HCT116 (cell line): ENCODE results near the gene PCSK2. TPM values are rescaled to one million over a fixed set of nuclear protein-coding genes. Genes with fewer than 3 reads are reported as not detected.

Experiments used
- ATAC-seq: fragments of 200-7000 bp; cut with Tn5 transposase; 2 replicates; pipeline ENCODE4 v1.9.1; 2020; ENCODE audit warnings: mild to moderate bottlenecking, moderate library complexity
- BruUV-seq: library from RNA; stranded (reverse); fragments of 400-500 nt; replicated peaks from 2 replicates; lab custom pipeline; 2021; lab: Mats Ljungman, UMichigan
- CTCF ChIA-PET: fragments of 300-600 bp; sonication (Branson Sonifier 250); formaldehyde crosslinking; loops from one replicate; lab custom pipeline; 2021; ENCODE audit warnings: antibody characterized with exemption; lab: Charles Lee
- POLR2A ChIA-PET: fragments of 300-600, 350-600 bp; sonication (Branson Sonifier 250); formaldehyde crosslinking; loops from one replicate; lab custom pipeline; 2021; ENCODE audit warnings: antibody characterized with exemption; lab: Charles Lee
- RAD21 ChIA-PET, 2 experiments: fragments of 300-600 bp; sonication (Branson Sonifier 250); formaldehyde crosslinking; loops; one replicate each; lab custom pipeline; 2023; ENCODE audit warnings: low total read pairs in 2 of 2; ENCODE audit not compliant: uncharacterized antibody in 2 of 2, unreplicated experiment in 2 of 2, low non-redundant PET in 1 of 2; lab: Charles Lee
- DNase-seq: peaks from one replicate; pipeline ENCODE4 v3.0.0-alpha.2; 2010; ENCODE audit warnings: low read depth, low spot score
- H2AFZ ChIP-seq: fragments of 200-600 bp; shearing (Covaris generic), sonication (generic); 2 replicates; pipeline ENCODE4 v1.6.1; 2017; ENCODE audit warnings: low read depth, mixed run types, mixed read lengths, antibody characterized with exemption, low read length; ENCODE audit not compliant: poor library complexity, severe bottlenecking
- H3K27ac ChIP-seq: 2 replicates; pipeline ENCODE4 v1.5.1; 2012; ENCODE audit warnings: low read depth, low read length
- H3K27me3 ChIP-seq: fragments of 200-600 bp; sonication (generic); 2 replicates; pipeline ENCODE4 v1.6.1; 2016; ENCODE audit warnings: mixed run types, low read length, mixed read lengths; ENCODE audit not compliant: insufficient read depth
- H3K36me3 ChIP-seq, 2 experiments: fragments of 200-500 bp in 1 of 2; fragments of 200-600 bp in 1 of 2; sonication (Bioruptor generic) in 1 of 2; sonication (generic) in 1 of 2; 2 replicates each; pipeline versions ENCODE4 v1.5.1 to v1.6.1; 2014 to 2016; ENCODE audit warnings: low read length in 2 of 2, inconsistent platforms in 1 of 2, mixed read lengths in 1 of 2, mixed run types in 1 of 2; ENCODE audit not compliant: insufficient read depth in 2 of 2, control insufficient read depth in 1 of 2
- H3K4me1 ChIP-seq, 2 experiments: fragments of 200-600 bp in 1 of 2; sonication (generic) in 1 of 2; 2 replicates each; pipeline versions ENCODE4 v1.5.1 to v1.6.1; 2012 to 2017; ENCODE audit warnings: low read length in 2 of 2, inconsistent platforms in 1 of 2, mild to moderate bottlenecking in 1 of 2, mixed read lengths in 1 of 2, mixed run types in 1 of 2, moderate library complexity in 1 of 2; ENCODE audit not compliant: insufficient read depth in 2 of 2, control insufficient read depth in 1 of 2
- H3K4me2 ChIP-seq: fragments of 200-600 bp; sonication (generic); 2 replicates; pipeline ENCODE4 v1.6.1; 2017; ENCODE audit warnings: mixed run types, low read length, mixed read lengths
- H3K4me3 ChIP-seq, 2 experiments: fragments of 200-600 bp in 1 of 2; sonication (generic) in 1 of 2; replicated peaks in 1 of 2; 2 replicates each; pipeline ENCODE4 v1.5.1; 2011 to 2016; ENCODE audit warnings: low read length in 2 of 2, control low read depth in 1 of 2, low read depth in 1 of 2, mild to moderate bottlenecking in 1 of 2, mixed read lengths in 1 of 2, mixed run types in 1 of 2
- H3K79me2 ChIP-seq: fragments of 200-600 bp; sonication (generic); 2 replicates; pipeline ENCODE4 v1.6.1; 2017; ENCODE audit warnings: mild to moderate bottlenecking, mixed run types, low read length, moderate library complexity, mixed read lengths; ENCODE audit not compliant: insufficient read depth
- H3K9ac ChIP-seq: fragments of 200-600 bp; sonication (generic); 2 replicates; pipeline ENCODE4 v1.6.1; 2016; ENCODE audit warnings: low read length, mixed read lengths
- H3K9me2 ChIP-seq: fragments of 200-600 bp; sonication (generic), shearing (Covaris generic); 2 replicates; pipeline ENCODE4 v1.6.1; 2017; ENCODE audit warnings: mixed run types, mild to moderate bottlenecking, moderate library complexity; ENCODE audit not compliant: insufficient read depth
- H3K9me3 ChIP-seq, 2 experiments: fragments of 200-500 bp in 1 of 2; fragments of 200-600 bp in 1 of 2; sonication (Bioruptor generic) in 1 of 2; sonication (generic) in 1 of 2; 2 replicates each; pipeline ENCODE4 v1.6.1; 2014 to 2017; ENCODE audit warnings: low read length in 2 of 2, mixed read lengths in 2 of 2, inconsistent platforms in 1 of 2, low read depth in 1 of 2, mild to moderate bottlenecking in 1 of 2, mixed run types in 1 of 2, moderate library complexity in 1 of 2; ENCODE audit not compliant: control insufficient read depth in 1 of 2, insufficient read depth in 1 of 2
- H4K20me1 ChIP-seq: fragments of 200-600 bp; sonication (generic), shearing (Covaris generic); 2 replicates; pipeline ENCODE4 v1.6.1; 2017; ENCODE audit warnings: mixed run types, mild to moderate bottlenecking, moderate library complexity; ENCODE audit not compliant: insufficient read depth
- ATF3 ChIP-seq: IDR thresholded peaks from 2 replicates; pipeline ENCODE4 v1.6.1; 2012
- CBX3 ChIP-seq: IDR thresholded peaks from 2 replicates; pipeline ENCODE4 v1.6.1; 2012; ENCODE audit warnings: low read depth
- CEBPB ChIP-seq: IDR thresholded peaks from 2 replicates; pipeline ENCODE4 v1.6.1; 2012; ENCODE audit warnings: low read depth
- EGR1 ChIP-seq: IDR thresholded peaks from 2 replicates; pipeline ENCODE4 v1.6.1; 2012; ENCODE audit warnings: low read depth
- EZH2 ChIP-seq: fragments of 200-600 bp; sonication (generic); IDR thresholded peaks from 2 replicates; pipeline ENCODE4 v1.6.1; 2017; ENCODE audit warnings: antibody characterized with exemption, mixed run types
- EZH2phosphoT487 ChIP-seq: fragments of 200-600 bp; IDR thresholded peaks from 2 replicates; pipeline ENCODE4 v1.6.1; 2018; ENCODE audit warnings: antibody characterized with exemption, borderline replicate concordance
- FOSL1 ChIP-seq: IDR thresholded peaks from 2 replicates; pipeline ENCODE4 v1.6.1; 2012; ENCODE audit warnings: low read depth
- JUND ChIP-seq: IDR thresholded peaks from 2 replicates; pipeline ENCODE4 v1.6.1; 2012
- MAX ChIP-seq: IDR thresholded peaks from 2 replicates; pipeline ENCODE4 v1.6.1; 2012
- POLR2A ChIP-seq: IDR thresholded peaks from 2 replicates; pipeline ENCODE4 v1.7.0; 2011; ENCODE audit warnings: borderline replicate concordance; ENCODE audit not compliant: insufficient read depth, insufficient read length; ENCODE audit errors: extremely low read depth
- POLR2AphosphoS5 ChIP-seq: IDR thresholded peaks from 2 replicates; pipeline ENCODE4 v1.6.1; 2011; ENCODE audit warnings: mild to moderate bottlenecking, low read depth, low read length, moderate library complexity
- RAD21 ChIP-seq: IDR thresholded peaks from 2 replicates; pipeline ENCODE4 v1.6.1; 2012; ENCODE audit warnings: low read depth, mild to moderate bottlenecking
- SP1 ChIP-seq: IDR thresholded peaks from 2 replicates; pipeline ENCODE4 v1.6.1; 2012; ENCODE audit warnings: low read depth
- SRF ChIP-seq: IDR thresholded peaks from 2 replicates; pipeline ENCODE4 v1.6.1; 2012; ENCODE audit warnings: low read depth
- YY1 ChIP-seq: IDR thresholded peaks from 2 replicates; pipeline ENCODE4 v1.6.1; 2011; ENCODE audit warnings: low read length, low read depth, moderate library complexity, mild to moderate bottlenecking; ENCODE audit not compliant: insufficient replicate concordance; ENCODE audit errors: extremely low read depth
- ZNF274 ChIP-seq: fragments of 200-500 bp; sonication (Bioruptor generic); IDR thresholded peaks from 2 replicates; pipeline ENCODE4 v1.6.1; 2014; ENCODE audit warnings: mild to moderate bottlenecking, low read depth, low read length, inconsistent platforms
- intact Hi-C: fragments of 100-400 bp; cut with micrococcal nuclease; formaldehyde crosslinking; loops from 2 replicates; pipeline ENCODE4 v1.10.0; 2022
- total RNA-seq: library from RNA; stranded (reverse); gene quantifications from one replicate; pipeline ENCODE4 v1.2.1, GENCODE V29; 2021; ENCODE audit not compliant: unreplicated experiment
- TF ChIP-seq, protein P1 (sequence below): IDR thresholded peaks from 2 replicates; pipeline ENCODE4 v1.6.1; 2012; ENCODE audit warnings: low read depth
- TF ChIP-seq, protein P2 (sequence below), 3 experiments: fragments of 200-600 bp in 1 of 3; sonication (generic) in 1 of 3; IDR thresholded peaks in 2 of 3; conservative IDR thresholded peaks in 1 of 3; 2 replicates each; pipeline ENCODE4 v1.5.1; 2012 to 2017; ENCODE audit warnings: low read depth in 2 of 3, low read length in 2 of 3, antibody characterized with exemption in 1 of 3, borderline replicate concordance in 1 of 3, control low read depth in 1 of 3, mild to moderate bottlenecking in 1 of 3, mixed read lengths in 1 of 3, mixed run types in 1 of 3, moderate library complexity in 1 of 3; ENCODE audit not compliant: insufficient read depth in 1 of 3
- TF ChIP-seq, protein P3 (sequence below): IDR thresholded peaks from 2 replicates; pipeline ENCODE4 v1.6.1; 2011; ENCODE audit warnings: mild to moderate bottlenecking, low read length, moderate library complexity; ENCODE audit not compliant: insufficient replicate concordance; ENCODE audit errors: extremely low read depth

Gene PCSK2
- total RNA-seq, 1 experiment from 2014 or later = not detected

- Histone ChIP-seq H4K20me1 (no peaks in the 10 kb centered on the region), H3K4me2 (peak overlapping the region; percentile 67), H3K9me3 (no peaks in the 10 kb centered on the region), H3K27me3 (no peaks in the 10 kb centered on the region)
- POLR2A ChIA-PET = no interaction called here
- no TSS peak for BruUV-seq
- TF ChIP-seq POLR2A (no peak), FOSL1 (no peak), ZNF274 (no peak), CBX3 (no peak), POLR2AphosphoS5 (no peak), JUND (no peak), EZH2phosphoT487 (no peak), SP1 (no peak), ATF3 (no peak), SRF (no peak), EZH2 (no peak), EGR1 (no peak), CEBPB (no peak), RAD21 (no peak), YY1 (no peak), MAX (no peak)
- TF ChIP-seq, protein P1, sequence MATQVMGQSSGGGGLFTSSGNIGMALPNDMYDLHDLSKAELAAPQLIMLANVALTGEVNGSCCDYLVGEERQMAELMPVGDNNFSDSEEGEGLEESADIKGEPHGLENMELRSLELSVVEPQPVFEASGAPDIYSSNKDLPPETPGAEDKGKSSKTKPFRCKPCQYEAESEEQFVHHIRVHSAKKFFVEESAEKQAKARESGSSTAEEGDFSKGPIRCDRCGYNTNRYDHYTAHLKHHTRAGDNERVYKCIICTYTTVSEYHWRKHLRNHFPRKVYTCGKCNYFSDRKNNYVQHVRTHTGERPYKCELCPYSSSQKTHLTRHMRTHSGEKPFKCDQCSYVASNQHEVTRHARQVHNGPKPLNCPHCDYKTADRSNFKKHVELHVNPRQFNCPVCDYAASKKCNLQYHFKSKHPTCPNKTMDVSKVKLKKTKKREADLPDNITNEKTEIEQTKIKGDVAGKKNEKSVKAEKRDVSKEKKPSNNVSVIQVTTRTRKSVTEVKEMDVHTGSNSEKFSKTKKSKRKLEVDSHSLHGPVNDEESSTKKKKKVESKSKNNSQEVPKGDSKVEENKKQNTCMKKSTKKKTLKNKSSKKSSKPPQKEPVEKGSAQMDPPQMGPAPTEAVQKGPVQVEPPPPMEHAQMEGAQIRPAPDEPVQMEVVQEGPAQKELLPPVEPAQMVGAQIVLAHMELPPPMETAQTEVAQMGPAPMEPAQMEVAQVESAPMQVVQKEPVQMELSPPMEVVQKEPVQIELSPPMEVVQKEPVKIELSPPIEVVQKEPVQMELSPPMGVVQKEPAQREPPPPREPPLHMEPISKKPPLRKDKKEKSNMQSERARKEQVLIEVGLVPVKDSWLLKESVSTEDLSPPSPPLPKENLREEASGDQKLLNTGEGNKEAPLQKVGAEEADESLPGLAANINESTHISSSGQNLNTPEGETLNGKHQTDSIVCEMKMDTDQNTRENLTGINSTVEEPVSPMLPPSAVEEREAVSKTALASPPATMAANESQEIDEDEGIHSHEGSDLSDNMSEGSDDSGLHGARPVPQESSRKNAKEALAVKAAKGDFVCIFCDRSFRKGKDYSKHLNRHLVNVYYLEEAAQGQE = no peak
- TF ChIP-seq, protein P2, sequence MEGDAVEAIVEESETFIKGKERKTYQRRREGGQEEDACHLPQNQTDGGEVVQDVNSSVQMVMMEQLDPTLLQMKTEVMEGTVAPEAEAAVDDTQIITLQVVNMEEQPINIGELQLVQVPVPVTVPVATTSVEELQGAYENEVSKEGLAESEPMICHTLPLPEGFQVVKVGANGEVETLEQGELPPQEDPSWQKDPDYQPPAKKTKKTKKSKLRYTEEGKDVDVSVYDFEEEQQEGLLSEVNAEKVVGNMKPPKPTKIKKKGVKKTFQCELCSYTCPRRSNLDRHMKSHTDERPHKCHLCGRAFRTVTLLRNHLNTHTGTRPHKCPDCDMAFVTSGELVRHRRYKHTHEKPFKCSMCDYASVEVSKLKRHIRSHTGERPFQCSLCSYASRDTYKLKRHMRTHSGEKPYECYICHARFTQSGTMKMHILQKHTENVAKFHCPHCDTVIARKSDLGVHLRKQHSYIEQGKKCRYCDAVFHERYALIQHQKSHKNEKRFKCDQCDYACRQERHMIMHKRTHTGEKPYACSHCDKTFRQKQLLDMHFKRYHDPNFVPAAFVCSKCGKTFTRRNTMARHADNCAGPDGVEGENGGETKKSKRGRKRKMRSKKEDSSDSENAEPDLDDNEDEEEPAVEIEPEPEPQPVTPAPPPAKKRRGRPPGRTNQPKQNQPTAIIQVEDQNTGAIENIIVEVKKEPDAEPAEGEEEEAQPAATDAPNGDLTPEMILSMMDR (IDR thresholded peaks at IDR 0.05 in 2 of 3, conservative IDR thresholded peaks at IDR 0.05 in 1 of 3; ENCODE audit: borderline replicate concordance in 1 of 3, insufficient read depth in 1 of 3, low read depth in 2 of 3, low read length in 2 of 3) = no peak
- TF ChIP-seq, protein P3, sequence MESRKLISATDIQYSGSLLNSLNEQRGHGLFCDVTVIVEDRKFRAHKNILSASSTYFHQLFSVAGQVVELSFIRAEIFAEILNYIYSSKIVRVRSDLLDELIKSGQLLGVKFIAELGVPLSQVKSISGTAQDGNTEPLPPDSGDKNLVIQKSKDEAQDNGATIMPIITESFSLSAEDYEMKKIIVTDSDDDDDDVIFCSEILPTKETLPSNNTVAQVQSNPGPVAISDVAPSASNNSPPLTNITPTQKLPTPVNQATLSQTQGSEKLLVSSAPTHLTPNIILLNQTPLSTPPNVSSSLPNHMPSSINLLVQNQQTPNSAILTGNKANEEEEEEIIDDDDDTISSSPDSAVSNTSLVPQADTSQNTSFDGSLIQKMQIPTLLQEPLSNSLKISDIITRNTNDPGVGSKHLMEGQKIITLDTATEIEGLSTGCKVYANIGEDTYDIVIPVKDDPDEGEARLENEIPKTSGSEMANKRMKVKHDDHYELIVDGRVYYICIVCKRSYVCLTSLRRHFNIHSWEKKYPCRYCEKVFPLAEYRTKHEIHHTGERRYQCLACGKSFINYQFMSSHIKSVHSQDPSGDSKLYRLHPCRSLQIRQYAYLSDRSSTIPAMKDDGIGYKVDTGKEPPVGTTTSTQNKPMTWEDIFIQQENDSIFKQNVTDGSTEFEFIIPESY = no peak
- TF ChIP-seq, all 23 proteins: peak for 0
- DNase-seq (no peak), ATAC-seq (no peak)
- Histone ChIP-seq H3K27ac (no peak overlapping the region), H3K4me1 (peaks cover 16 to 30% of the 10 kb centered on the region in 2 experiments), H3K9ac (no peak overlapping the region), H3K4me3 (no peak overlapping the region), H3K36me3 (no peaks in the 10 kb centered on the region), H2AFZ (no peak overlapping the region), H3K79me2 (no peaks in the 10 kb centered on the region), H3K9me2 (no peaks in the 10 kb centered on the region)
- ChIA-PET CTCF (interaction anchor here (1.4 kb wide), 1 partner anchor 119 kb away, joined by 3 read pairs; no protein-coding TSS in a partner anchor), RAD21 (no interaction called here)
- intact Hi-C loops = loop anchor here (10.0 kb wide), 1 partner anchor 465 kb away; no protein-coding TSS in a partner anchor
These were observed 303.3 kb downstream of the PCSK2 start for GRCh38 chr20:17530153-17530552.
